ACC112 (cell line): Measurements from ENCODE around the gene ARMS2.

ENCODE experiments used
- H2AFZ ChIP-seq: fragments of 200-600 bp; sonication (generic); one replicate; pipeline ENCODE4 v1.6.0; 2017; ENCODE audit warnings: antibody characterized with exemption, low read length; ENCODE audit not compliant: unreplicated experiment
- H3K27ac ChIP-seq: fragments of 200-600 bp; sonication (generic); 2 replicates; pipeline ENCODE4 v1.5.1; 2014; ENCODE audit warnings: low read depth, mild to moderate bottlenecking, antibody characterized with exemption, low read length, moderate library complexity
- H3K27me3 ChIP-seq: fragments of 200-600 bp; sonication (generic); 2 replicates; pipeline ENCODE4 v1.6.1; 2014; ENCODE audit warnings: mild to moderate bottlenecking, antibody characterized with exemption, low read length, moderate library complexity, mixed read lengths; ENCODE audit not compliant: insufficient read depth
- H3K36me3 ChIP-seq: fragments of 200-600 bp; sonication (generic); 2 replicates; pipeline ENCODE4 v1.6.1; 2016; ENCODE audit warnings: mild to moderate bottlenecking, antibody characterized with exemption, low read length, moderate library complexity, mixed read lengths; ENCODE audit not compliant: insufficient read depth
- H3K4me1 ChIP-seq: fragments of 200-600 bp; sonication (generic); one replicate; pipeline ENCODE4 v1.6.1; 2016; ENCODE audit warnings: low read length, mixed read lengths; ENCODE audit not compliant: insufficient read depth, unreplicated experiment, control insufficient read depth
- H3K4me3 ChIP-seq: fragments of 200-600 bp; sonication (generic); 2 replicates; pipeline ENCODE4 v1.5.1; 2014; ENCODE audit warnings: mild to moderate bottlenecking, low read depth, low read length
- H3K79me2 ChIP-seq: fragments of 200-600 bp; sonication (generic); one replicate; pipeline ENCODE4 v1.6.0; 2016; ENCODE audit warnings: low read length; ENCODE audit not compliant: control insufficient read depth, unreplicated experiment, insufficient read depth

ARMS2 gene

DNA sequence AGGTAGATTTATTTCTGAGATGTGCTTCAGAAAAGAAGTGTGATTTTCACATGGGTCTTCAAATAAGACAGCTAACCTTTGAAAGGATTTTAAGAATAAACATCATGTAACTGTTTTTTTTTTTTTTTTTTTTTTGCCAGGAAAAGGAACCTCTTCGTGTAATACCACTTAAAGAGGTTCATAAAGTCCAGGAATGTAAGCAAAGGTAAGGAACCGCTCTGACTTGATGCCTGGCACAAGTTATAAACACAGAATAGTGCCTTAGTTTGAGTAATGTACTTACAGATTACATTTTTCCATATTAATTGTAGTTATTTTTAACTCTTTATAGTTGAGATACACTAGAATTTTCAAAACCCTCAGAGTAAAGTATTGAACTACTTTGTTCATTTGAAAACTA lies 30.4 kb upstream of the ARMS2 start:
- Histone ChIP-seq H3K27me3 (no peaks in the 10 kb centered on the region), H3K36me3 (no peaks in the 10 kb centered on the region), H2AFZ (no peak overlapping the region), H3K4me1 (peaks cover 29% of the 10 kb centered on the region), H3K79me2 (no peaks in the 10 kb centered on the region), H3K4me3 (no peak overlapping the region), H3K27ac (no peak overlapping the region)

DNA sequence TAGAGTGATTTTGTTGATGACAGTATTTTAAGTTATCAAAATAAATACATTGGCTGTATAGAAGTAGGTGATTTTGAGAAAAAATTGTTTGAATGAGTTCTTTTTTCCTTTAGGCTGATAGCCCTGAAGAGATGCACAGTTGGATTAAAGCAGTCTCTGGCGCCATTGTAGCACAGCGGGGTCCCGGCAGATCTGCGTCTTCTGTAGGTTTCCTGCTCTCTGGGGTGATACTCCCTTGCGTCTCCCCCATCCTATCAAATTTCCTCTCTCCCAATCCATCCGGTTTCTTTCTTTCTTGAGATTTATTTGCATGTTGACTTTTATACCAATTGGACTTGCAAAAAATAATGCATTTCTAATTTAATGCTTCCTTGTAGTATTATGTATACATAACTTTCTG lies 27.6 kb upstream of the ARMS2 start:
- Histone ChIP-seq H3K36me3 (no peaks in the 10 kb centered on the region), H3K79me2 (no peaks in the 10 kb centered on the region), H3K4me3 (no peak overlapping the region), H3K27ac (no peak overlapping the region), H2AFZ (no peak overlapping the region), H3K27me3 (no peaks in the 10 kb centered on the region), H3K4me1 (peaks cover 5% of the 10 kb centered on the region)

DNA sequence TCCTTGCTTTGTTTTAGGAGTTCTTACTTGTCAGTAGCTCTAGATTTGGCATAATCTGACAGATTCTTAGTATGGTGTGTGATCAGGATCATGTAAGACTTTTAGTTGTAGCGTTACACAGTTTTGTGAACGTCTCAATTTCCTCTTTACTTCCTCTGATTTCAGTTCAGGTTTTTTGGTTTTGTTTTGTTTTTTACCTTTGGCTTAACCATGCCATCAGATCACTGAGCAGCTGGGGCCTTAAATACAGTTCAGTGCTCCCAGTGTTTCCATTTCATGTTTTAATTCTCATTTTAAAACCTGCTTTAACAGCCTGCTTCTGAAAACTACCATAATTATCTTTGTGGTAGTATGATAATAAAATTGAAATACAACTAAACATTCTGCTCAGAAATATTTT lies 27.2 kb upstream of the ARMS2 start:
- no peak overlapping the region for H3K27ac ChIP-seq
- no peaks in the 10 kb centered on the region for H3K79me2 ChIP-seq
- H3K36me3 ChIP-seq = no peaks in the 10 kb centered on the region
- H3K4me3 ChIP-seq = no peak overlapping the region
- H3K27me3 ChIP-seq = no peaks in the 10 kb centered on the region
- H3K4me1 ChIP-seq = peaks cover 3% of the 10 kb centered on the region
- H2AFZ ChIP-seq = no peak overlapping the region

DNA sequence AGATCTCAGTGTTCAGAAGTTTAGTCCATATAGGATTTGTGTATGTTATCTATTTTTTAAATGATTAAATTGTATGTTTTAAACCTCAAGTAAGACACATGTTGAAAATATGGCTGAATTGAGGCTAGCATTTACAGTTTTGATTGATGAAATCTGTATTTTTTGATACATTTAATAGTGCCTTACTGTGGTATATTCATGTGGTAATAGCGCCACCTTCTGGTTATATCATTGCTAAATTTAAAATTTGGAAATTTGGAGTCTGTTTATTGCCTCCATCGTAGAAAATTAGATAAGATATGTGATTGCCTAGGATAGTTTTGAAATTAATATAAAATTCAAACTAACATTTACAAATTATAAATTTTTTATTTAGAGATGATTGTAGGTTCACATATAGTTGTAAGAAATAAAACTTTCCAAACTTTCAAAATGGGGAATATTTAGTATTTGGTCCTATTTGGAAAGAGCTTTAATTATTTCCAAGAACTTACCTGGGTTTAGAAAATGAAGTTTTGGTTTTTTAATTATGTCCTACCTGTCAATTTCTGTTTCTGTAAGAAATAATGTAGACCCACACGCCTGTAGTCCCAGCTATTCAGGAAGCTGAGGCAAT lies 19.1 kb upstream of the ARMS2 start:
- Histone ChIP-seq H3K36me3 (no peaks in the 10 kb centered on the region), H3K27me3 (no peaks in the 10 kb centered on the region), H2AFZ (no peak overlapping the region), H3K4me3 (no peak overlapping the region), H3K4me1 (no peaks in the 10 kb centered on the region), H3K79me2 (no peaks in the 10 kb centered on the region), H3K27ac (no peak overlapping the region)

DNA sequence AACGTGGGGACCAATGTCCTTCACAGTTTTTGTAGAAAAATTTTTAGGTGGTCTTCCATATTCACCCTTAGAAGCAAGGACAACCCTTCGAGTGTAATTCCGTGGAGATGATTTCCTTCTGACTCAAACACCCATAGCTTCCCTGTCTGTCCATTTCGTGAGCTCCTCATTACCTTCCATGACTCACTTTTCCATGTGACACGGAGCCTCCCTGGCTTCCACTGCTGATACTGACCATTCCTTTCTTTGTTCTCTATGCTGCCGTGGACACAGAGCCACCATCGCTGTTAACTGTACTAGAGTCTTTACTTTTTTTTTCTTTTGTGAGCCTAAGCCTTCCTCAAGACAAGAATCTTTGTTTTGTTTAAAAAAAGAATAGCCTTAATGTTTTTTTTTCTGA lies 12.5 kb upstream of the ARMS2 start:
- no peaks in the 10 kb centered on the region for H3K27me3 ChIP-seq

DNA sequence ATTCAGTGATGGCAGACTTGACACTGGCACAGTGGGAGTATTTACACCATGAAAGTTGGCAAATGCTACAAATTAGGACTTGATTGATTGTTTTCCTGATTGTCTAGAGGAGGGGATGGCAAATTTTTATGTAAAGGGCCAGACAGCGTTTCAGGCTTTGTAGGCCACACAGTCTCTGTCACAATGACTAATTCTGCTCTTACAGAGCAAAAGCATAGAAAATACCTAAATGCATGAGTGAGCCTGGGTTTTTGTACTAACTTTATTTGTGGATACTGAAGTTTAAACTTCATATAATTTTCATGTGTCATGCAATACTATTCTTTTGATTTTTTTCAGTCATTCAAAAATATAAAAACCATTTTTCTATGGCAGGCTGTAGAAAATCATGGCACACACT lies 9.0 kb upstream of the ARMS2 start:
- Histone ChIP-seq H3K27ac (no peak overlapping the region), H3K27me3 (no peaks in the 10 kb centered on the region), H3K4me3 (no peak overlapping the region), H3K4me1 (peaks cover 3% of the 10 kb centered on the region), H3K79me2 (no peaks in the 10 kb centered on the region), H3K36me3 (no peaks in the 10 kb centered on the region), H2AFZ (no peak overlapping the region)

More for the DNA sequence above, 12.5 kb upstream of the ARMS2 start:
- Histone ChIP-seq H3K36me3 (no peaks in the 10 kb centered on the region), H3K4me1 (peaks cover 3% of the 10 kb centered on the region), H3K79me2 (no peaks in the 10 kb centered on the region), H3K27ac (no peak overlapping the region), H2AFZ (no peak overlapping the region), H3K4me3 (no peak overlapping the region)

DNA sequence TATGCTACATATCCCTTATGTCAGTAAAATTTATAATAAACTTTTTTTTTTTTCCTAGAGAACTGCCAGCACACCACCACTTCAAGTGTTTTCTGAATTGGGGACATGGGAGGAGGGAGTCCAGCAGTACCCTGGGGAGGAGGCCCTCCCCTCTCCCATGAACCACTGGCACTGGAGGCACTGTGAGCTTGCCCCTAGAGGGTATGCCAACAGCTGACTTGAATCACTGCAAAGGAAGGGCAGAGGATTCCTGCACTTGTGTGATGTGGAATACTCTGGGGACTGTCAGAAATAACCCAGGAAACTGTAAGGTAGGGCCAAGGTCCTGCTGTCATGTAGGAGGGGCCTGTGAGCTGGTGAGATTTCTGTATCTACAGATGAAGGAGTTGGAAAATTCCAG lies 8.5 kb upstream of the ARMS2 start:
- no peaks in the 10 kb centered on the region for H3K36me3 ChIP-seq
- H3K27ac ChIP-seq = no peak overlapping the region
- peaks cover 3% of the 10 kb centered on the region for H3K4me1 ChIP-seq
- H3K27me3 ChIP-seq = no peaks in the 10 kb centered on the region
- H2AFZ ChIP-seq = no peak overlapping the region
- H3K4me3 ChIP-seq = no peak overlapping the region
- no peaks in the 10 kb centered on the region for H3K79me2 ChIP-seq

DNA sequence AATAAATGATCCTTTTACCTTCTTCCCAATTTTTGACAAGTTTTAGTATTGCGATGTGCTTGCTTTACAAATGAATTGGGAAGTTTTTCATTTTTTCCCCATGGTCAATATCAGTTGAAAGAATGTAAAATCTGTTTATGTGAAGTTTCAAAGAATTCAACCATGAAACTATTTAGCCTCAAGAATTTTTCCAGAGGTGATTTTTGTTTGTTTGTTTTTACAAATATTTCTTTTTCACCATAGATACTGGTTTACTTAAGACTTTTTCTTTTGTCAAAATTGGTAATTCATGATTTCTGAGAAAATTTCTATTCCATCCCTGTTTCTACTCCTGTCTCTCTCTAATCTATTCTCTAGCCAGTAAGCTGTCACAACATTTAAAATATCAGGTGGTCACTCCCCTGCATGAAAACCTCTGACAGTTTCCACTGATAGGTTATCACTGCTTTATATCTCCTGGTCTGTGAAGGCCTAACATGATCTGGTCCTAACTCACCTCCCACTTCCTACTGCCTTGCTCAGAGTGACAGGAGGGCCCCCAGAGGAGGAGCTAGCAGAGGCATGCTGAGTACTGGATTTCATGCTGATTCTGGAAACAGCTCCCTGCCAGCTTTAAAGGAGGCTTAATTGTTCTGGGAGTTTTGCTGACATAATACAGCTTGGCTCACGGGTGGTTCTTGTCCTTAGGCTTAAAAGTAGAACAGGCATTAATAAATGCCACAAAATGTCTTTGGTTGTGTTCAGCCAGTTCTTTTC lies 7.6 kb upstream of the ARMS2 start:
- no peaks in the 10 kb centered on the region for H3K79me2 ChIP-seq
- no peaks in the 10 kb centered on the region for H3K36me3 ChIP-seq
- H3K4me3 ChIP-seq = no peak overlapping the region
- no peak overlapping the region for H3K27ac ChIP-seq
- H2AFZ ChIP-seq = no peak overlapping the region
- H3K4me1 ChIP-seq = peaks cover 3% of the 10 kb centered on the region
- H3K27me3 ChIP-seq = no peaks in the 10 kb centered on the region

DNA sequence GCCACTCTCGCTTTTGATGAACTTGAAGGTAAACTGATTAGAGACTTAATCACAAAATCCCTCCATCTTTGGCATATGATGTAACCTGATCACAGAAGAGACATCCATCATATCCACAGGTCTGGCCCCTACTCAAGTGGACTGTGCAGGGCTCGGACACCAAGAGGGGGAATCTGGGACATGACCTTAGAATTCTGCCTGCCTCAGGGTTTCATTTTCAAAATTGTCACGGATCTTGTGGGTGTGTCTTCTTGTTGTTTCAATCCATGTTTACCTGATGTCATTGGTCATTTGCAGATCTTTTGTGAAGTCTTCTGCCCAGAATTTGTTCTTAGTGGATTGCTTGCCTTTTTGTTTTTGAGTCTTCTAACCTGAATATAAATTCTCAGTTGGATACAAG lies 5.9 kb upstream of the ARMS2 start:
- no peaks in the 10 kb centered on the region for H3K27me3 ChIP-seq
- H3K79me2 ChIP-seq = no peaks in the 10 kb centered on the region
- H3K36me3 ChIP-seq = no peaks in the 10 kb centered on the region
- no peak overlapping the region for H3K4me3 ChIP-seq
- H3K4me1 ChIP-seq = no peaks in the 10 kb centered on the region
- no peak overlapping the region for H3K27ac ChIP-seq
- H2AFZ ChIP-seq = no peak overlapping the region

DNA sequence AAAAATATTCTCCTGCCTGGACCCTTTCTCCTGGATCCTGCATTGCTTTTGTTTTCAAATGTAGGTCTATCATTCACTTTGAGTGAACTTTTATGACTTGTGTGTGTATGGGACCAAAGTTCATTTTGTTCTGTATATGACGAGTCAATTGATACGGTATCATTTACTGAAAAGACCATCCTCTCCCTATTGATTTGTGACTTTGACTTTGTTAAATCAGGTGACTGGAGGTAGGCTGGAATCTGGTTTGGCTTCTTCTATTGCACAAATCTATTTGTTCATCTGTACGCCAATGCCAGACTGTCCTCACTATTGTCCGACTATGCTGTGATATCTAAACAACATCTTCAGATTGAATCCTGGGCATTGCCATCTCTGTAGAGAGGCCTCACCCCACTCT lies 5.3 kb upstream of the ARMS2 start:
- Histone ChIP-seq H3K4me1 (no peaks in the 10 kb centered on the region), H3K27me3 (no peaks in the 10 kb centered on the region), H3K79me2 (no peaks in the 10 kb centered on the region), H3K36me3 (no peaks in the 10 kb centered on the region), H2AFZ (no peak overlapping the region), H3K27ac (no peak overlapping the region), H3K4me3 (no peak overlapping the region)

DNA sequence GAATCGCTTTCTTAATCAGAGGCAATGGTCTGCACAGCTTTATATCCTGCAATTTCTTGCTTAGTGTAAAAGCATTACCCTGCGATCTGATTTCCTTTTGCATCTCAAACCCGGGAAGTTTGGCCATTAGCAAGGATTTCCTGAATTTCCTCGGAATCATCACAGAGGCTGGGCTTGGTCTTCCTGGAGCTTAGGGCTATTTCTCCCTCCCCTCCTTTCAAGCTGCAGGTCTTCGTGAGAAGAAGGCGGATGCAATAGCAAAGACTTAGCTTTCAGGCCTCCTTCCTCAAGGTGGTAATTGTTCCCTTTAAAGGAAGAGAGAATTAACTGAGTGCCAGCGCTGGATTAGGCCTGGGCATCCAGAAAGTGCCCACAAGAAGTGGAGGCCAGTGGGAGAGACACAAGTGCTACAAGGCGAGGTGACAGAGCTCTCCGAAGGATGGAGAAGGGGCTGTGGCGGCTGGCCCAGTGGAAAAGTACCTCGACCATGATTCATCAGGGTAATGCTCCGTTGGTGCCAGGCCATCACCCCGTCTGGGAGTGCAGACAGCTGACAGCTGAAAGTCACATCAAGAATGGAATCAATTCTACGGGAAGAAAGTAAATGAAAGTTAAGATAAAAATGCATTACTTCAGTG lies 4.0 kb upstream of the ARMS2 start:
- Histone ChIP-seq H3K4me3 (no peak overlapping the region), H3K4me1 (no peaks in the 10 kb centered on the region), H3K36me3 (no peaks in the 10 kb centered on the region), H2AFZ (no peak overlapping the region), H3K27ac (no peak overlapping the region), H3K27me3 (no peaks in the 10 kb centered on the region), H3K79me2 (no peaks in the 10 kb centered on the region)
